BE2C (cell line): ENCODE results near the gene RHNO1.

Source experiments
- DNase-seq: peaks from one replicate; pipeline ENCODE4 v3.0.0-alpha.2; 2020
- H3K27me3 ChIP-seq: fragments of 250-450 bp; sonication (Bioruptor Pico); 2 replicates; pipeline ENCODE4 v1.5.1; 2020; ENCODE audit warnings: mild to moderate bottlenecking
- H3K36me3 ChIP-seq: fragments of 250-450 bp; sonication (Bioruptor Pico); 2 replicates; pipeline ENCODE4 v1.5.1; 2020; ENCODE audit warnings: mild to moderate bottlenecking
- H3K4me1 ChIP-seq: fragments of 250-450 bp; sonication (Bioruptor Pico); 2 replicates; pipeline ENCODE4 v1.5.1; 2020
- H3K4me3 ChIP-seq: 2 replicates; pipeline ENCODE4 v1.5.1; 2011; ENCODE audit warnings: low read depth, low read length
- H3K9me3 ChIP-seq: fragments of 250-450 bp; sonication (Bioruptor Pico); 2 replicates; pipeline ENCODE4 v1.5.1; 2020
- TF ChIP-seq, protein P1 (sequence below): IDR thresholded peaks from 2 replicates; pipeline ENCODE4 v1.5.1; 2012; ENCODE audit warnings: mild to moderate bottlenecking, low read depth, low read length

RHNO1 gene

DNA sequence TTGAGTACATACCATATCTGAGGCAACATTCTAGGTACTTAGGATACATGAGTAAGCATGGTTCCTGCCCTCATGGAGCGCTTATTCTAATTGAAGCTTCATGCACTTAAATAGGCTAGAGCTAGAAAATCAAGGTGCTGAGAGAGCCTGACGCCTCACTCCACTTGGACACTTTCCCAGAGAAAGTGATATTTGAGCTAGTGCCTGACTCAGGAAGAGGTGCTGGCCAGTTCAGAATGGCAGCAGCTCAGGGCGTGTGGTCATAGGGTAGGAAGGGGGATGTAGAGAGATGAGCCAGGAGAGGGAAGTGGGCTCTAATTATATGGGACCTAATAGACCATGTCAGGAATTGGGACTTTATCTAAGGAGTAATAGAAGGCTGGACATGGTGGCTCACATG lies 47.0 kb downstream of the RHNO1 start:
- Histone ChIP-seq H3K36me3 (peaks cover 13% of the 10 kb centered on the region), H3K4me3 (no peak overlapping the region), H3K9me3 (no peaks in the 10 kb centered on the region), H3K4me1 (no peaks in the 10 kb centered on the region), H3K27me3 (no peaks in the 10 kb centered on the region)
- TF ChIP-seq, protein P1, sequence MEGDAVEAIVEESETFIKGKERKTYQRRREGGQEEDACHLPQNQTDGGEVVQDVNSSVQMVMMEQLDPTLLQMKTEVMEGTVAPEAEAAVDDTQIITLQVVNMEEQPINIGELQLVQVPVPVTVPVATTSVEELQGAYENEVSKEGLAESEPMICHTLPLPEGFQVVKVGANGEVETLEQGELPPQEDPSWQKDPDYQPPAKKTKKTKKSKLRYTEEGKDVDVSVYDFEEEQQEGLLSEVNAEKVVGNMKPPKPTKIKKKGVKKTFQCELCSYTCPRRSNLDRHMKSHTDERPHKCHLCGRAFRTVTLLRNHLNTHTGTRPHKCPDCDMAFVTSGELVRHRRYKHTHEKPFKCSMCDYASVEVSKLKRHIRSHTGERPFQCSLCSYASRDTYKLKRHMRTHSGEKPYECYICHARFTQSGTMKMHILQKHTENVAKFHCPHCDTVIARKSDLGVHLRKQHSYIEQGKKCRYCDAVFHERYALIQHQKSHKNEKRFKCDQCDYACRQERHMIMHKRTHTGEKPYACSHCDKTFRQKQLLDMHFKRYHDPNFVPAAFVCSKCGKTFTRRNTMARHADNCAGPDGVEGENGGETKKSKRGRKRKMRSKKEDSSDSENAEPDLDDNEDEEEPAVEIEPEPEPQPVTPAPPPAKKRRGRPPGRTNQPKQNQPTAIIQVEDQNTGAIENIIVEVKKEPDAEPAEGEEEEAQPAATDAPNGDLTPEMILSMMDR = no peak
- DNase-seq = no peak

DNA sequence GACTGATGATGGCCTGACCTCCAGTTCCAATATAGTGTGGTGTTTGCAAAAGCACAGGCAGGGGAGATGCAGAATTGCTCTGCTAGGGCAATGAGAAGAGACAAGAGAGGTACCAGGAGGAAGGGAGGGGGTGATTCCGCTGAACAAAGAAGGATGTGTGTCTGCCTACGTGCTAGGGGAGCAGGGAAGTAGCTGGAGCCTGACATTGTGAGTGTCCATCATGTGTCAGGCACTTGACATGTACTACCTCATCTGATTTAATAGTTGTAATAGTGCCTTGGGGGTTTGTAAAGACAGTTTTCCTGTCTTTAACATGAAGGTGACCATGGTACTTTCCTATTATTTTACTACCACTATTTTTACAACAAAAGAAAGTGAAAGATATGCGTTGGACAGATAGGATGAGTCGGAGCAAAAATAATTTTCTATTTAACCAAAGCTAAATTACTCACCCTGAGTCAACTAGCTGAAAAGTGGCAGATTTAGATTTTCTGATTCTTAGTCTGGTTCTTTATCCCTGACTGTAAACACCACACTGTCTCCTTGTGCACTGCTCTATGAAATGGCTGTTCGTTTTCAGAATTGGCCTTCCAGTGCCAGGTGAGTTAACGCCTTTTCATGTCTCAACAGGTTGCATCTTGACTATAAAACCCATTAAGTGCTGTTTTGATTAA lies 48.4 kb downstream of the RHNO1 start:
- TF ChIP-seq, protein P1 = no peak
- no peak for DNase-seq
- H3K27me3 ChIP-seq = no peaks in the 10 kb centered on the region
- H3K4me3 ChIP-seq = no peak overlapping the region
- H3K4me1 ChIP-seq = peaks cover under 1% of the 10 kb centered on the region; the same call in 1 of the 2 replicates
- H3K9me3 ChIP-seq = no peaks in the 10 kb centered on the region
- peaks cover 14% of the 10 kb centered on the region for H3K36me3 ChIP-seq

DNA sequence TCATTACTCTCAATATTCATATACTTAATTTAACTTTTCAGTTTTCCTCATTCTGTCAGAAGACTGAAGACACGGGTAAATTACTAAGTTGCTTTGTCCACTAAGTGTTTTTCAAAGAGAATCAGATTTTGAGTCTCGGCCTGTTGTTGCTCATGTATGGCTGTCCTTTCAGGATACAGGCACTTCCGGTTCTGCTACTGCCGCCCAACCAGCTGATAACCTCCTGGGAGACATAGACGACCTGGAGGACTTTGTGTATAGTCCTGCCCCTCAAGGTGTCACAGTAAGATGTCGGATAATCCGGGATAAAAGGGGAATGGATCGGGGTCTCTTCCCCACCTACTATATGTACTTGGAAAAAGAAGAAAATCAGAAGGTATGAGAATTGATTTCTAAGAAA lies 53.8 kb downstream of the RHNO1 start:
- DNase-seq = peak; percentile 43
- TF ChIP-seq, protein P1 = no peak

DNA sequence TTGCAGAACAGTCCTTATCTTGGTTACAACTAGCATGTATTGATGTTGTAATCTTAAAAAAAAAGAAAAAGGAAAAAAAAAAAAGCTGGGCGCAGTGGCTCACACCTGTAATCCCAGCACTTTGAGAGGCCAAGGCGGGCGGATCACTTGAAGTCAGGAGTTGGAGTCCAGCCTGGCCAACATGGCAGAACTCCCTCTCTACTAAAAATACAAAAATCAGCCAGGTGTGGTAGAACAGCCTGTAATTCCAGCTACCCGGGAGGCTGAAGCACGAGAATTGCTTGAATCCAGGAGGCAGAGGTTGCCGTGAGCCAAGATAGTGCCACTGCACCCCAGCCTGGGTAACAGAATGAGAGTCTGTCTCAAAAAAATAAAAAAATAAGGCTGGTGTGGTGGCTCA lies 56.6 kb downstream of the RHNO1 start:
- Histone ChIP-seq H3K4me3 (no peak overlapping the region), H3K36me3 (peaks cover 20% of the 10 kb centered on the region), H3K9me3 (no peaks in the 10 kb centered on the region), H3K27me3 (no peaks in the 10 kb centered on the region), H3K4me1 (peaks cover 8% of the 10 kb centered on the region; the same call in 1 of the 2 replicates)
- TF ChIP-seq, protein P1 = no peak
- no peak for DNase-seq

More for the DNA sequence above, 53.8 kb downstream of the RHNO1 start:
- Histone ChIP-seq H3K4me1 (peaks cover 8% of the 10 kb centered on the region; the same call in 1 of the 2 replicates), H3K27me3 (no peaks in the 10 kb centered on the region), H3K36me3 (peaks cover 20% of the 10 kb centered on the region), H3K9me3 (no peaks in the 10 kb centered on the region), H3K4me3 (no peak overlapping the region)

DNA sequence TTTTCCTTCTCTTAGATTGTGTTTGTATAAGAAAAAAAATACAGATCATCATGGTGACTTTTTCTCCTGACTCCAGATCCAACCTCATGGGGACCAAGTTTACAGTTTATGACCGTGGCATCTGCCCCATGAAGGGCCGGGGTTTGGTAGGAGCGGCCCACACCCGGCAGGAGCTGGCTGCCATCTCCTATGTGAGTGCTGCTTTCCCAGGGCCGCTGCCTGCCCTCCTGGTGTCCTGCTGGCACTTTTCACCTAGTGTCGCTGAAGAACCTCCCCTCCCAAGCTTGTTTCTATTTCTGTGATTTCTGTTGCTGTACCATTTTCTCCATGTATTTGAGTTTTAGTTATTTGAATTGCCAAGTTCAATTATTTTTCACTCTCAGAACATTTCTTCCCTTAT lies 57.3 kb downstream of the RHNO1 start:
- Histone ChIP-seq H3K4me1 (peaks cover 8% of the 10 kb centered on the region; the same call in 1 of the 2 replicates), H3K27me3 (no peaks in the 10 kb centered on the region), H3K4me3 (no peak overlapping the region), H3K9me3 (no peaks in the 10 kb centered on the region), H3K36me3 (peaks cover 24% of the 10 kb centered on the region)
- no peak for DNase-seq
- TF ChIP-seq, protein P1 = no peak

DNA sequence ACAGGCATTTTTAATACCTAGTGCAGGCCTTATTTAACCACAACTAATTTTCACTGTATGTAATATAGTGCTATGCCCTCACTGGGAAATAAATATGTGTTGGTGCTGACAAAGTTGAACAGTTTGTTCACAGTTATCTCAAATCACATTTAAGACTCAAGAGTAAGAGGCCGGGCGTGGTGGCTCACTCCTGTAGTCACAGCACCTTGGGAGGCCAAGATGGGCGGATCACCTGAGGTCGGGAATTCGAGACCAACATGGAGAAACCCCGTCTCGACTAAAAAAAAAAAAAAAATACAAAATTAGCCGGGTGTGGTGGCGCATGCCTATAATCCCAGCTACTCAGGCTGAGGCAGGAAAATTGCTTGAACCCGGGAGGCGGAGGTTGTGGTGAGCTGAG lies 59.3 kb downstream of the RHNO1 start:
- Histone ChIP-seq H3K36me3 (peaks cover 19% of the 10 kb centered on the region), H3K9me3 (no peaks in the 10 kb centered on the region), H3K27me3 (no peaks in the 10 kb centered on the region), H3K4me3 (no peak overlapping the region), H3K4me1 (no peaks in the 10 kb centered on the region)
- no peak for DNase-seq
- TF ChIP-seq, protein P1 = no peak
